H1 (cell line): ENCODE measurements around the gene LRP1-AS. TPM values are rescaled to one million over a fixed set of nuclear protein-coding genes. Genes with fewer than 3 reads are reported as not detected.

Source experiments
- BCL11A ChIP-seq, 2 experiments: IDR thresholded peaks; one replicate each; pipeline ENCODE4 v1.6.1; 2011; ENCODE audit warnings: low read depth in 2 of 2, low read length in 2 of 2, mild to moderate bottlenecking in 2 of 2
- EZH2 ChIP-seq: fragments of 200-600 bp; sonication (generic); IDR thresholded peaks from 2 replicates; pipeline ENCODE4 v1.7.1; 2012; ENCODE audit warnings: low read depth, mild to moderate bottlenecking, moderate library complexity, low read length, inconsistent platforms; ENCODE audit not compliant: severe bottlenecking
- NANOG ChIP-seq: IDR thresholded peaks from 2 replicates; pipeline ENCODE4 v1.6.1; 2011; ENCODE audit warnings: low read length, low read depth, mild to moderate bottlenecking, inconsistent platforms; ENCODE audit not compliant: insufficient read depth, poor library complexity, severe bottlenecking
- POU5F1 ChIP-seq: IDR thresholded peaks from 2 replicates; pipeline ENCODE4 v1.6.1; 2011; ENCODE audit warnings: low read depth, mild to moderate bottlenecking, low read length, moderate library complexity
- SP1 ChIP-seq: IDR thresholded peaks from 2 replicates; pipeline ENCODE4 v1.6.1; 2011; ENCODE audit warnings: low read depth, low read length
- polyA plus RNA-seq, 7 experiments: library from polyadenylated mRNA; depleted of rRNA in 3 of 7; stranded (reverse) in 5 of 7; unstranded in 2 of 7; fragments of >200 nt in 5 of 7; fragments of 200-250 nt in 2 of 7; gene quantifications; 1 replicate in 5 of 7; 2 replicates in 1 of 7; 4 replicates in 1 of 7; pipeline versions ENCODE4 v1.2.1 to v1.2.3, GENCODE V29; 2011 to 2013; ENCODE audit warnings: missing spikeins in 2 of 7, mixed read lengths in 2 of 7
- total RNA-seq: library from RNA; stranded (reverse); fragmentation: NEBNext Ultra II Directional; extraction: Animal tissue kit (Norgen Biotek cat#: 25700); gene quantifications from 2 replicates; pipeline ENCODE4 v1.2.1, GENCODE V29; 2021

The LRP1-AS gene
- total and polyA plus RNA-seq, 2 of the 8 experiments (the other 6 are each of a cell fraction or from before 2014, with no cell fraction given), result not detected

- TF ChIP-seq SP1, result no peak
- no peak for TF ChIP-seq BCL11A (IDR thresholded peaks at IDR 0.05; ENCODE audit: low read depth in 2 of 2, low read length in 2 of 2)
- no peak for TF ChIP-seq POU5F1
- no peak for TF ChIP-seq NANOG
- TF ChIP-seq EZH2, result no peak
Measured at GRCh38 chr12:57173683-57174082, 26.3 kb upstream of the LRP1-AS start (continued).
